Embryonic facial prominence (tissue), 1 donor: ENCODE results near the gene MRPL47.
A peak's percentile ranks its signal among the peaks of the same experiment; 100 is the strongest.

Experiments used
- DNase-seq: peaks from one replicate; pipeline ENCODE4 v3.0.0-alpha.2; 2016; ENCODE audit errors: extremely low spot score

The MRPL47 gene

DNA sequence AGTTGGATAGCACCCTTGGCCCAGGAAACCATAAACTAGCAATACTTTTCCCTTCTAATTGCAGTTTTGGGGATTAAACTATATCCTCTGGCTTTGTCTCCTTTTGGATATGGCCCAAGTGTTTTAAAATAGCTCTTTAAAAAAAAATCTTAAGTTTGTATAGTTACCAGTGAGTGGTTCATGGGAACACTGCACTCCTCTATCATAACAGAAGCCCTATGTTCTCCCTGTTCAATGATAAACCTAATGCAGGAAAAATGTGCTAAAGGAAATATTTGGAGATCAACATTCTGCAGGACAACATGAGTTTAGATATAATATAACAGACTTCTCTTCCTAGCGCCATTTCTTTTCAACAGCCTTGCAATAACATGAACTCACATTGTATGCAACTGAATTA, 13.1 kb downstream of the MRPL47 start:
- DNase-seq: no peak

DNA sequence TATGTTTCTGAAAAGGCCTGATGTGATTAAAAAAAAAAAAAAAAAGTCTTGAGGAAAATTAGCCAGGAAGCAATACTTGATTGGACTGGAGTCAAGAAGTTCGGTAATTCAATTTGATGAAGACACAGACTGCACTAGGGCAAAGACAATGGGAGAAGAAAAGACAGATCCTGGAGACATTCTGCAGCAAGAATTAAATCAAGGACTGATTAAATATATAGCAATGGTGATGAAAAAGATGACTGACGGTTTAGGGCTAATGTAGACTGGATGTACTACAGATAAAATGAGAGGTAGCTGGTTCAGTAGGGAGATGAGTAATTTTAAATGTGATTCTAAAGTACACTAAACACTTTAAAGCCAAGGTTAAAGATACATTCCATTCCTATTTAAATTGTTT, 13.8 kb downstream of the MRPL47 start:
- no peak for DNase-seq

DNA sequence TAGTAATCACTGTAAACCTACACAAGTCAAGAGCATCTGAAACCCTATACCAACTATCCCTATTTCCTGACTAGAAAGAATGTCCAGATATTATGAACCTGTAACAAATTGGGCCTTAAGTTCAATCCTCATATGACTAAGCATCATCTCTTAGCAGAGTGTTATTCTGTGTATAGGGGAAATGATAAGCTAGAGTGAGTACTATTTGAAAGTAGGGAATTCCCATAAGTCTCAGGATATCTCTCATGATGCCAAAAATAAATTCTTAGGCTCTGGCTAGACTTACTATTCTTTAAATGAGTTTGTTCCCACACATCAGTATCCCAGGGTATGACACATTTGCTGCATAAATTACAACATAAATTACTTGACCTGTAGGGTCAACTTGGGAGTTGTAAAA, 15.3 kb downstream of the MRPL47 start:
- DNase-seq: no peak

DNA sequence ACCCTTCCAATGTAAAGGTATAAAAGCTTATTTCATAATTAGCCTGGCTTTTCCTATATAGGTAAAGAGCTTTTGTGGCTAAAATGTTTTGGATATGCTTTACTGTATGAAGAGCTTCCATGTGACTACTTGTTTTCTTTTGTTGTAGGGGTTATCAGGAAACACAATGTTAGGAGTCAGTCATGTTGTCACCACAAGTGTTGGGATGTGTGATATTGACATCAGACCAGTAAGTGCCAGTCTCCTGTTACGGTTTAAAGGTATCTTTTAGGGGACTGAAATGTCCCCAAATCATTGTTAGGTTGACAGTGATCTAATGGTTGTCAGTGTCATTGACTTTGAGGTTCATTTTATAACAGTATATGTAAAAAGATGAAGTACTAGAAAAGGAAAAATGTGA, 23.4 kb downstream of the MRPL47 start:
- no peak for DNase-seq

DNA sequence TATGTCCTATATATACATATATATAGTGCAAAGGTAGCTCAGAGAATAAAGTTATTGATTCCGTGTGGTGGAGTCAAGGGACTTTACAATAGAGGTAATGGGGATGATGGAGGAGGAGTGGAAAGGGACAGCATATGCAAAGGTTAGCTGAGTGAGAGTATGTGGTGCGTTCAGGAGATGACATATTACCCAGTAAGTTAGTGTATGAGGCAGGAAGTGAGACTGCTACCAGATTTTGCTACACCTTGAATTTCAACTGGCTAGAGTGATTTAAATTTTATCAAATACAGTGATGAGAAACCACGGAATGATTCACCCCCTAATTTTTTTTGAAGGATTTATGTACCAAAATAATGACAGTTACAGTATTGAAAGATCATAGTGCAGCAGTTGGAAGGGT, 38.9 kb downstream of the MRPL47 start:
- DNase-seq: no peak

DNA sequence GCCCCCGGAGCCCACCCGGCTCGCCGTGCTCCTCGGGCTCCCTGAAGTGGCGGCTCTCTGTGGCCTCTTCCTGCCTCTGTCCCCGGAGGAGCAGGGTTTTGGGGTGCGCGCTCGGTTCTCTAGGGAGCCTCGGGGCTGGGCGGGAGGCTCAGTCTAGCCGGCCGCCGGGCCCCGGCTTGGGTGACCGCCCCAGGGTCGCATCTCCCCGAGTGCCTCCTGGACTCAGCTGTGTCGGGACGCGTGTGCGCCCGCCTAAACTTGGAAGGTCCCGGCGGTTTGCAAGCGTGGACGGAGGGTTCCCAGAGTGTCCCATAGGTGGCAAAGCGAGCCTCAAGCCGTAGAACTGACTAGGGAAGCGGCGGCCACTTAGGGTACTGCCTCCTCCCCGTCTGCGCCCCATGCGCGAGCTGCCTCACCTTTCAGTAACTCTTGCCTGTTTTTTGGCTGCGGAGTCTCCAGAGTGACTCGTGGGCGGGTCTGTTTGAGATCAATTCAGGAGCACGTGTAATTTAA, 41.1 kb downstream of the MRPL47 start:
- DNase-seq: peak; percentile 13

DNA sequence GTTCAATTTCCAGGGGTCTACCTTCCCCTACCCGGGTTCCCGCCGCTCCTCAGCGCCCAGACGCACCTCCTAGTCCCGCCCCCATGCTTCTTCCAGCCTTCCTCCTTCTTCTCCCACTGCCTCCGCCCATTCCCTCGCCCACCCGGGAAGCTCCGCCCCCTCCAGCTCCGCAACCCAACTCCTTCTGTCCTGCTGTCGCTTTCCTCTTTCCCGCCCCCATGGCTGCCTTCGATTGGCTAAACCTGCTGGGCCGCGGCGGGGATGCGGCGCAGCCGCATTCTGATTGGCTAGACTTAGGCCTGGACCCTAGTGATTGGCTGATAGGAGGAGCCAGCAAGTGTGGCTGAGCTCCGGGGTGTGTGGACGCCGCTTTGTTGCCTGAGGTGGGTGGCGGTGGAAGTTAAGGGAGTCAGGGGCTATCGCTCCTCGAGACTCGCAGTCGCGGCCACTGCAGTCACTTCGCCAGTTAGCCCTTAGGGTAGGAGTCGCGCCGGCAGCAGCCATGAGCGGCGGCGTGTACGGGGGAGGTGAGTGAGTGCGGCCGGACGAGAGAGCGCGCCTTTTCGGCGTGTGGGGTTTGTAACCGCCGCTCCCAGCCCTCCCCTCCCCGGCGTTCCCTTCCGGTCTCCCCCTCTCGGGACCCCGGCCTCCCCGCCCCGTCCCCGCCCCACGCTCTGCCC, 41.7 kb downstream of the MRPL47 start, which contains the start of gene ACTL6A:
TSS of gene ACTL6A (plus strand) at position 336 of the 680 bp plus-strand sequence. CDS start at position 503, 167 bp downstream.
- peak; percentile 99 for DNase-seq

DNA sequence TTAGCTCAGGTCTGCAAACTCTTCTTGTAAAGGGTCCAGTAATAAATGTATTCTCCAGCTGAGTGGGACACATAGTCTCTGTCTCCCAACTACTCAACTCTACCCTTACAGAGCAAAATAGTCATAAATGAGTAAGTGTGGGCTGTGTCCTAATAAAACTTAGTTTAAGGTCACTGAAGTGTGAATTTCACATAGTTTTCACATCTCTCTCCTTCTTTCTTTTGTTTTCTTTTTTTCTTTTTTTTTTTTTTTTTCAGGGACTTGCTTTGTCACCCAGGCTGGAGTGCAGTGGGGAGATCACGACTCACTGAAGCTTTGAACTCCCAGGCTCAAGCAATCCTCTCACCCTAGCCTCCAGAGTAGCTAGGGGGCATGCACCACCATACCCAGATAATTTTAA, 43.6 kb downstream of the MRPL47 start:
- DNase-seq: no peak

DNA sequence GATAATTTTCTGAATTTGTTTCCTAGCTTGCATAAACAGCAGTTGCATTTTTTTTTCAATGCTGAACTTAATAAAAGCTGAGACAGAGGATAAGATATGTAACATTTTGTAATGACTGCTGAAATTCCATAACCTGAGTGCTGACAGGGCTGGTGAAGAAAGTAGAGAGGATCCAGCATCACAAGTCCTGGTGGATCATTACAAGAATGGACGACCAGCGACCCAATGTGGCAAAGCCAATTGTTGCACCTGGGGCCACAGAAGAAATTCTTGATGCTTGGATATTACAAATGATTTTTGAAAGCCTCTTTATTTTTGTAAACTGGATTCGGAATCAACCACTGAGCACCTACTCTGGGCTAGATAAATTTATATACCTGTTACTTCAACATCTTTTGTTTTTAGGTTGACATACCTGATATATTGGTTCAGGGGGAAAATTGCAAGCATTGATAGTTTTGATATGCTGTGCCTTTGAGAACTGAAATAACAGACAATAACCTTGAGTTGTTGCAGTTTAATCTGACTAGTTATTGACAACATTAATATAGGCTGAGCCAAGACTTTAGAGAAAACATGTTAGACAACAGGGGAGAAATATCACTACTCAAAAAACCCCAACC, 45.6 kb downstream of the MRPL47 start:
- DNase-seq: peak; percentile 40

DNA sequence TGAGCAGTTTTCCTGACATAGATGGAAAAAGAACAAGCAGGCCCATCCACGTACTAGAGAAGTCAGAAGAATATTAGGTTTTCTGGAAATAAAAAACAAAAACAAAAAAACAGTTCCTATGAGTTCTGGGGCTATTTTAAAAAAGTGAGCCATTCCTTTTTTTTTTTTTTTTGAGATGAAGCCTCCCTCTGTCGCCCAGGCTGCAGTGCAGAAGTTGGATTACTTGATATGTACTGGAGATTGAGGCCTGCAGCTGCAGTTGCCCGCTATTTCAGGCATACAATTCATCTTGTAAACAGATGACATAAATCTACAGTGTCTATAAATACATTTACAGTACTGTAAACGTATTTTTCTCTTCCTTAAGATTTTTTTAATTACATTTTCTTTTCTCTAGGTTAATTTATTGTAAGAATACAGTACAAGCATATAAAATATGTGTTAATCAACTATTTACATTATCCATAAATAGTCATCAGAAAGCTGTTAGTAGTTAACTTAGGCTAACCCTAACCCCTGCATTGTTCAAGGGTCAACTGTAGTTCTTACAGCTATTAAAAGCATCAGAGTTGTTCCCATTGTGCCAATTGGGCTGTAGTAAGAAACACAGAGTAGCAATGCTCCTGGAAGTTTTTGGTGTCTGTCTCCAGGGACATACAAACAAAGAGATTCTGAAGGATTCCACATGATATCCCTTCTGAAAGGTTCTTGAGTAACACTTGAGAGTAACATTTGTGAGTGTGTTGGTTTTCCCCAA, 52.9 kb downstream of the MRPL47 start:
- no peak for DNase-seq

DNA sequence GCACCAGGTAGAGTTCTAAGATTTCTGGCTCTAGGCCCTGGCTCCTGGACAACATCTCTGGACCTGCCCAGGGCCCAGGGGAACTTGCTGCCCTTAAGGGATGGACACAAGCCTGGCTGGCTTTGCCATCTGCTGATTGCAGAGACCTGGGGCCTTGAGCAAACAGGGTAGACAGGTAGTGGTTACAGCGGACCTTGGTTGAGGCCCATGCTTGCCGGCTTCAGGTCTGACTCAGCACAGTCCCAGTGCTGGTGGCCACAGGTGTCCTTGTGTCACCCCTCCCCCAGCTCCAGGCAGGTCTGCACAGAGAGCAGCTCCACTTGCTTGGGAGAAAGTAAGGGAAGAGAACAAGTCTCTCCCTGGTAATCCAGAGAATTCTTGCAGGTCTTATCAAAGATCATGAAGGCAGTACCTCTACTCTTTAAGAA, 57.6 kb downstream of the MRPL47 start:
- no peak for DNase-seq

DNA sequence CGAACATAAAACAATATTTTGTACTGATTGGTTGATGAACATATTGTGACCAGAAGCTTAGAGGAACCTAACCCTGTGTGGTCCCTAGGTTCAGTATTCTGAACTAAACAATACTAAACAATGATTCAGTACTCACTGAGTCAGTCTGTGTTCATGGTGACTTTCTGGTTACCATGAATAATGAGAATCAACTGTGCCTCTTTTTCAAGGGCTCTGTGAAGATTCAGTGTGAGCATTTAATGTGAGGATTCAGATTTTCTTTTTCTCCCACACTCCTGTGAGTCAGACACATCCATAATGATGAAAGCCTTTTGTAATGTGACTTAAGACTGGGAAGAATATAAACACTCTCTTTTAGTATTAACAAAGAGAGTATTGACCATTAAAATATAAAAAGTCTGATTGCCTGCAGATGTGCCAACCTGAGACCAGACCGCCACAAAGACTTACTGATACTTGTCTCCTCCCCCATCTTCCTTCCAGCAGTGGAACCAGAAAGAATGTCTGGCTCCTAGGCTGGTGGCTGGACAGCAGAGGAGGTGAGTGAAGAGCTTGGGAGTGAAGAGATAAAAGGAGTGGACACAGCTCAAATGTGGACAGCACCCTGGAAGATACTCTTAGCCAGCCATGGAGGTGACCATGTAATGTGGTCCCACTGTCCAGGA, 59.3 kb downstream of the MRPL47 start:
- DNase-seq: no peak

DNA sequence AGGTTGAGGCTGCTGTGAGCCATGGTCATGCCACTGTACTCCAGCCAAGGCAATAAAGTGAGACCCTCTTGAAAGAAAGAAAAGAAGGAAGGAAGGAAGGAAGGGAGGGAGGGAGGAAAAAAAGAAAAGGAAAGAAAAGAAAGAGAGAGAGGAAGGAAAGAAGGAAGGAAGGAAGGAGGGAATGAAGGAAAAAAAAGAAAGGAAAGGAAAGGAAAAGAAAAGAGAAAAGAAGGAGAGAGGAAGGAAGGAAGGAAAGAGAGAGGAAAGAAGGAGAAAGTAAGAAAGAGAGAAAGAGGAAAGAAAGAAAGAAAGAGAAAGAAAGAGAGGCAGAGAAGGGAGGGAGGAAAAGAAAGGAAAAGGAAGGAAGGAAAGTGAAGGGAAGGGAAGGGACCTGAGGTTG, 62.1 kb downstream of the MRPL47 start:
- DNase-seq: no peak

DNA sequence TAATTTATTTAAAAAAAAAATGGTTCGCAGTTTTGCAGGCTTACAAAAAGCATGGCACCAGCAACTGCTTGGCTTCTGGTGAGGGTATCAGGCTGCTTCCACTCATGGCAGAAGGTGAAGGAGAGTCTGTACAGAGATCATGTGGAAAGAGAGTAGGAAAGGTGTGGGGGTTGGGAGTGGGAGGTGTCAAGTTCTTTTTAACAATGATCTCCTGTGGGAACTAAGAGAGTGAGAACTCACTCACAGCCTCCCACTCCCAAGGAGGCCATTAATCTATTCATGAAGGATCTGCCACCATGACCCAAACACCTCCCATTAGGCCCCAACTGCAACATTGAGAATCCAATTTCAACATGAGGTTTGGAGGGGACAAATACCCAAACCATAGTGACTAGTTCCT, 62.8 kb downstream of the MRPL47 start:
- no peak for DNase-seq

DNA sequence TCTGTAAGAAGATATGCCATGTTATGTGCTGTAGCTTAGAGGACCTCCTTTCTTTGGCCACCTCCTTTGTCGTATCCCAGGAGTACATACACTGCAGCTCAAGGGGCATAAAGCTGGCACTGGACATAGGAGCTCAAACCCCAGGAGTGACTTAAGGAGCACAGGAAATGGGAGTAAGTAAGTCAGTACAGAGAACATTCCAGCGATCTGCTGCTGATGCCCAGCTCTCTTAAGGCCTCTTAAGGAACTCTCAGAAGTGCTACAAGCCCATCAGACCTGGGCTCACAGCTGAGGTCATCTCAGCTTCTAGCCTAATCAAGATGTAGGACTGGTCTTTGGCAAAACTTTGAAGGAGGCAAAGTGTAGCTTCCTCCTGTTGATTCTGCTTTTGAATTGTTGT, 63.3 kb downstream of the MRPL47 start:
- DNase-seq: no peak
